Endothelial cell of umbilical vein (primary cell): Measurements from ENCODE around the gene SREBF1.

Experiments
- CTCF ChIP-seq, 2 donors: IDR thresholded peaks; 1 replicate in 1 of 2; 2 replicates in 1 of 2; pipeline ENCODE4 v1.5.1; 2011; ENCODE audit warnings: low read length in 2 of 2, mild to moderate bottlenecking in 2 of 2, moderate library complexity in 2 of 2, control low read depth in 1 of 2, inconsistent platforms in 1 of 2, low read depth in 1 of 2; ENCODE audit not compliant: insufficient read depth in 1 of 2; ENCODE audit errors: extremely low read depth in 1 of 2
- EZH2 ChIP-seq: IDR thresholded peaks from 2 replicates; pipeline ENCODE4 v1.6.1; 2012; ENCODE audit warnings: borderline replicate concordance, low read depth, mild to moderate bottlenecking, moderate library complexity, low read length, inconsistent platforms; ENCODE audit not compliant: severe bottlenecking
- JUN ChIP-seq: IDR thresholded peaks from 2 replicates; pipeline ENCODE4 v1.6.1; 2011; ENCODE audit warnings: borderline replicate concordance, low read depth; ENCODE audit not compliant: insufficient read length, insufficient read depth
- MYC ChIP-seq: IDR thresholded peaks from one replicate; pipeline ENCODE4 v1.6.1; 2011; ENCODE audit warnings: mild to moderate bottlenecking, low read depth, low read length
- POLR2A ChIP-seq: IDR thresholded peaks from 2 replicates; pipeline ENCODE4 v1.6.1; 2012; ENCODE audit warnings: low read depth, mild to moderate bottlenecking, control low read depth, low read length
- POLR2AphosphoS5 ChIP-seq: IDR thresholded peaks from 2 replicates; pipeline ENCODE4 v1.6.1; 2012; ENCODE audit warnings: low read depth, mild to moderate bottlenecking, control low read depth, low read length, moderate library complexity; ENCODE audit not compliant: insufficient read depth

- no peak for TF ChIP-seq CTCF (IDR thresholded peaks at IDR 0.05; ENCODE audit: extremely low read depth in 1 of 2, insufficient read depth in 1 of 2, low read depth in 1 of 2, low read length in 2 of 2)
- no peak for TF ChIP-seq JUN
- no peak for TF ChIP-seq POLR2A
- no peak for TF ChIP-seq MYC
- TF ChIP-seq POLR2AphosphoS5: no peak
- TF ChIP-seq EZH2: no peak
Observed at GRCh38 chr17:17823433-17824118, 13.2 kb downstream of the SREBF1 start.
